ENCODE data around the gene RAB6A. TPM values are rescaled to one million over a fixed set of nuclear protein-coding genes. Genes with fewer than 3 reads are reported as not detected.

Gene RAB6A
- total RNA-seq (2012; rRNA removed): 91.5 and 108 TPM in 2 replicates

- peaks cover 3% of the 10 kb centered on the region for H3K27me3 ChIP-seq (ENCODE audit: control insufficient read depth, insufficient read depth, low read length)
- H3K4me1 ChIP-seq (ENCODE audit: control insufficient read depth, insufficient read depth, low read length): peaks cover 17% of the 10 kb centered on the region
- peak within 1 kb of the TSS; percentile 85 for H3K4me2 ChIP-seq (ENCODE audit: low read length)
- H3K4me3 ChIP-seq (ENCODE audit: low read length): peak within 1 kb of the TSS; percentile 90
- H3K9ac ChIP-seq (ENCODE audit: low read depth, low read length): peak within 1 kb of the TSS; percentile 94
- peaks cover 3% of the 10 kb centered on the region for H3K36me3 ChIP-seq (ENCODE audit: insufficient read depth, low read length)
- no peaks in the 10 kb centered on the region for H3K9me3 ChIP-seq (replicated peaks; ENCODE audit: low read length)
Measured at GRCh38 chr11:73760679-73761402, at the start of gene RAB6A. Gene RAB6A, minus strand, starts transcription at chr11:73761074. Its CDS starts 439 bp downstream, at chr11:73760635.

GRCh38 chr11:73810637-73811036 lies 49.8 kb upstream of the RAB6A start:
- peaks cover 5% of the 10 kb centered on the region for H3K4me1 ChIP-seq (ENCODE audit: control insufficient read depth, insufficient read depth, low read length)
- H3K4me3 ChIP-seq (ENCODE audit: low read length): no peak overlapping the region
- H3K27me3 ChIP-seq (ENCODE audit: control insufficient read depth, insufficient read depth, low read length): no peaks in the 10 kb centered on the region
- H3K9me3 ChIP-seq (replicated peaks; ENCODE audit: low read length): no peaks in the 10 kb centered on the region
- H3K4me2 ChIP-seq (ENCODE audit: low read length): no peak overlapping the region
- no peaks in the 10 kb centered on the region for H3K36me3 ChIP-seq (ENCODE audit: insufficient read depth, low read length)
- no peak overlapping the region for H3K9ac ChIP-seq (ENCODE audit: low read depth, low read length)

GRCh38 chr11:73808052-73808451 lies 47.2 kb upstream of the RAB6A start:
- Histone ChIP-seq H3K4me3 (ENCODE audit: low read length) (no peak overlapping the region), H3K36me3 (ENCODE audit: insufficient read depth, low read length) (no peaks in the 10 kb centered on the region)

GRCh38 chr11:73804712-73805111 lies 43.8 kb upstream of the RAB6A start:
- Histone ChIP-seq H3K9ac (ENCODE audit: low read depth, low read length) (no peak overlapping the region), H3K4me1 (ENCODE audit: control insufficient read depth, insufficient read depth, low read length) (no peaks in the 10 kb centered on the region), H3K4me3 (ENCODE audit: low read length) (no peak overlapping the region), H3K36me3 (ENCODE audit: insufficient read depth, low read length) (no peaks in the 10 kb centered on the region), H3K9me3 (replicated peaks; ENCODE audit: low read length) (no peaks in the 10 kb centered on the region), H3K4me2 (ENCODE audit: low read length) (no peak overlapping the region), H3K27me3 (ENCODE audit: control insufficient read depth, insufficient read depth, low read length) (no peaks in the 10 kb centered on the region)

More at GRCh38 chr11:73808052-73808451, 47.2 kb upstream of the RAB6A start:
- H3K9ac ChIP-seq (ENCODE audit: low read depth, low read length): no peak overlapping the region
- H3K27me3 ChIP-seq (ENCODE audit: control insufficient read depth, insufficient read depth, low read length): no peaks in the 10 kb centered on the region
- H3K4me2 ChIP-seq (ENCODE audit: low read length): no peak overlapping the region
- H3K9me3 ChIP-seq (replicated peaks; ENCODE audit: low read length): no peaks in the 10 kb centered on the region
- H3K4me1 ChIP-seq (ENCODE audit: control insufficient read depth, insufficient read depth, low read length): peaks cover 5% of the 10 kb centered on the region

- H3K27me3 ChIP-seq (ENCODE audit: control insufficient read depth, insufficient read depth, low read length): no peaks in the 10 kb centered on the region
- H3K9ac ChIP-seq (ENCODE audit: low read depth, low read length): no peak overlapping the region
- H3K4me2 ChIP-seq (ENCODE audit: low read length): no peak overlapping the region
- no peaks in the 10 kb centered on the region for H3K36me3 ChIP-seq (ENCODE audit: insufficient read depth, low read length)
- H3K4me1 ChIP-seq (ENCODE audit: control insufficient read depth, insufficient read depth, low read length): peaks cover 2% of the 10 kb centered on the region
- no peak overlapping the region for H3K4me3 ChIP-seq (ENCODE audit: low read length)
- no peaks in the 10 kb centered on the region for H3K9me3 ChIP-seq (replicated peaks; ENCODE audit: low read length)
Measured at GRCh38 chr11:73801136-73801535, 40.3 kb upstream of the RAB6A start.

GRCh38 chr11:73800276-73800806 lies 39.5 kb upstream of the RAB6A start:
- Histone ChIP-seq H3K4me1 (ENCODE audit: control insufficient read depth, insufficient read depth, low read length) (peaks cover 5% of the 10 kb centered on the region), H3K4me3 (ENCODE audit: low read length) (no peak overlapping the region), H3K4me2 (ENCODE audit: low read length) (no peak overlapping the region), H3K9ac (ENCODE audit: low read depth, low read length) (no peak overlapping the region), H3K9me3 (replicated peaks; ENCODE audit: low read length) (no peaks in the 10 kb centered on the region), H3K27me3 (ENCODE audit: control insufficient read depth, insufficient read depth, low read length) (no peaks in the 10 kb centered on the region), H3K36me3 (ENCODE audit: insufficient read depth, low read length) (no peaks in the 10 kb centered on the region)

- H3K27me3 ChIP-seq (ENCODE audit: control insufficient read depth, insufficient read depth, low read length): no peaks in the 10 kb centered on the region
- H3K4me2 ChIP-seq (ENCODE audit: low read length): no peak overlapping the region
- H3K36me3 ChIP-seq (ENCODE audit: insufficient read depth, low read length): no peaks in the 10 kb centered on the region
- peaks cover 5% of the 10 kb centered on the region for H3K4me1 ChIP-seq (ENCODE audit: control insufficient read depth, insufficient read depth, low read length)
- H3K9ac ChIP-seq (ENCODE audit: low read depth, low read length): no peak overlapping the region
- no peak overlapping the region for H3K4me3 ChIP-seq (ENCODE audit: low read length)
- H3K9me3 ChIP-seq (replicated peaks; ENCODE audit: low read length): no peaks in the 10 kb centered on the region
Measured at GRCh38 chr11:73797457-73797856, 36.6 kb upstream of the RAB6A start.

- peaks cover 5% of the 10 kb centered on the region for H3K4me1 ChIP-seq (ENCODE audit: control insufficient read depth, insufficient read depth, low read length)
- H3K27me3 ChIP-seq (ENCODE audit: control insufficient read depth, insufficient read depth, low read length): no peaks in the 10 kb centered on the region
- H3K4me3 ChIP-seq (ENCODE audit: low read length): no peak overlapping the region
- peak overlapping the region; percentile 24 for H3K9ac ChIP-seq (ENCODE audit: low read depth, low read length)
- H3K4me2 ChIP-seq (ENCODE audit: low read length): peak overlapping the region; percentile 48
- no peaks in the 10 kb centered on the region for H3K36me3 ChIP-seq (ENCODE audit: insufficient read depth, low read length)
- no peaks in the 10 kb centered on the region for H3K9me3 ChIP-seq (replicated peaks; ENCODE audit: low read length)
Measured at GRCh38 chr11:73795925-73796632, 35.2 kb upstream of the RAB6A start.

GRCh38 chr11:73792584-73792983 lies 31.7 kb upstream of the RAB6A start:
- H3K4me2 ChIP-seq (ENCODE audit: low read length): no peak overlapping the region
- H3K4me3 ChIP-seq (ENCODE audit: low read length): no peak overlapping the region
- H3K4me1 ChIP-seq (ENCODE audit: control insufficient read depth, insufficient read depth, low read length): peaks cover 16% of the 10 kb centered on the region
- no peaks in the 10 kb centered on the region for H3K27me3 ChIP-seq (ENCODE audit: control insufficient read depth, insufficient read depth, low read length)
- no peaks in the 10 kb centered on the region for H3K36me3 ChIP-seq (ENCODE audit: insufficient read depth, low read length)
- H3K9me3 ChIP-seq (replicated peaks; ENCODE audit: low read length): no peaks in the 10 kb centered on the region
- H3K9ac ChIP-seq (ENCODE audit: low read depth, low read length): no peak overlapping the region

- no peak overlapping the region for H3K9ac ChIP-seq (ENCODE audit: low read depth, low read length)
- H3K4me1 ChIP-seq (ENCODE audit: control insufficient read depth, insufficient read depth, low read length): peaks cover 11% of the 10 kb centered on the region
- no peaks in the 10 kb centered on the region for H3K27me3 ChIP-seq (ENCODE audit: control insufficient read depth, insufficient read depth, low read length)
- H3K4me2 ChIP-seq (ENCODE audit: low read length): peak overlapping the region; percentile 82
- no peaks in the 10 kb centered on the region for H3K36me3 ChIP-seq (ENCODE audit: insufficient read depth, low read length)
- H3K9me3 ChIP-seq (replicated peaks; ENCODE audit: low read length): no peaks in the 10 kb centered on the region
- peak overlapping the region; percentile 88 for H3K4me3 ChIP-seq (ENCODE audit: low read length)
Measured at GRCh38 chr11:73789279-73789670, 28.4 kb upstream of the RAB6A start.

- no peaks in the 10 kb centered on the region for H3K9me3 ChIP-seq (replicated peaks; ENCODE audit: low read length)
- peaks cover 11% of the 10 kb centered on the region for H3K4me1 ChIP-seq (ENCODE audit: control insufficient read depth, insufficient read depth, low read length)
- H3K9ac ChIP-seq (ENCODE audit: low read depth, low read length): peak within 1 kb of the TSS; percentile 88
- H3K4me2 ChIP-seq (ENCODE audit: low read length): peak within 1 kb of the TSS; percentile 82
- H3K4me3 ChIP-seq (ENCODE audit: low read length): peak within 1 kb of the TSS; percentile 88
- no peaks in the 10 kb centered on the region for H3K36me3 ChIP-seq (ENCODE audit: insufficient read depth, low read length)
- no peaks in the 10 kb centered on the region for H3K27me3 ChIP-seq (ENCODE audit: control insufficient read depth, insufficient read depth, low read length)
Measured at GRCh38 chr11:73787643-73788558, 27.0 kb upstream of the RAB6A start, which contains the start of gene MRPL48. Gene MRPL48, plus strand, starts transcription at chr11:73787874. Its CDS starts 98 bp downstream, at chr11:73787972.
